Neural cell (in vitro differentiated cells): ENCODE results near the gene B4GALT1. TPM values are rescaled to one million over a fixed set of nuclear protein-coding genes. Genes with fewer than 3 reads are reported as not detected.
"Not testable (repeated sequence)": the region's sequence is repeated elsewhere in the genome, so short reads cannot be mapped to it uniquely, and the experiment has no call there.

Experiments
- H2AFZ ChIP-seq: fragments of 200-600, 300-800 bp; sonication (generic), shearing (Covaris generic); 2 replicates; pipeline ENCODE4 v1.6.0; 2014; ENCODE audit warnings: low read depth, mild to moderate bottlenecking, antibody characterized with exemption, low read length, moderate library complexity
- H3F3A ChIP-seq: fragments of 200-600 bp; shearing (Covaris generic); 2 replicates; pipeline ENCODE4 v1.6.1; 2016; ENCODE audit warnings: mild to moderate bottlenecking, moderate library complexity, mixed read lengths, antibody characterized with exemption, low read length; ENCODE audit not compliant: insufficient read depth, poor library complexity, severe bottlenecking
- H3K27ac ChIP-seq: fragments of 200-600, 300-800 bp; sonication (generic), shearing (Covaris generic); 2 replicates; pipeline ENCODE4 v1.5.1; 2014; ENCODE audit warnings: mild to moderate bottlenecking, low read length, moderate library complexity
- H3K27me3 ChIP-seq: fragments of 300-800, 200-600 bp; sonication (generic), shearing (Covaris generic); 2 replicates; pipeline ENCODE4 v1.6.0; 2014; ENCODE audit warnings: mild to moderate bottlenecking, low read depth, low read length, moderate library complexity; ENCODE audit not compliant: insufficient read depth
- H3K36me3 ChIP-seq: fragments of 300-800, 200-600 bp; sonication (generic), shearing (Covaris generic); 2 replicates; pipeline ENCODE4 v1.5.1; 2014; ENCODE audit warnings: mild to moderate bottlenecking, antibody characterized with exemption, low read length, moderate library complexity; ENCODE audit not compliant: insufficient read depth
- H3K4me2 ChIP-seq: fragments of 300-800, 200-600 bp; sonication (generic), shearing (Covaris generic); 2 replicates; pipeline ENCODE4 v1.6.0; 2014; ENCODE audit warnings: mild to moderate bottlenecking, low read length
- H3K4me3 ChIP-seq: fragments of 300-800, 200-600 bp; sonication (generic), shearing (Covaris generic); 2 replicates; pipeline ENCODE4 v1.5.1; 2014; ENCODE audit warnings: mild to moderate bottlenecking, low read length, moderate library complexity
- H3K79me2 ChIP-seq: fragments of 200-600 bp; shearing (Covaris generic); replicated peaks from 2 replicates; pipeline ENCODE4 v1.6.0; 2014; ENCODE audit warnings: mild to moderate bottlenecking, low read length, moderate library complexity; ENCODE audit not compliant: insufficient read depth
- H3K9ac ChIP-seq: fragments of 300-800, 200-600 bp; sonication (generic), shearing (Covaris generic); 2 replicates; pipeline ENCODE4 v1.6.1; 2016; ENCODE audit warnings: mild to moderate bottlenecking, low read length, mixed read lengths
- H3K9me2 ChIP-seq: fragments of 200-600 bp; shearing (Covaris generic); 2 replicates; pipeline ENCODE4 v1.6.1; 2016; ENCODE audit warnings: mild to moderate bottlenecking, low read length, mixed read lengths; ENCODE audit not compliant: insufficient read depth
- H3K9me3 ChIP-seq: fragments of 200-600, 300-800 bp; sonication (generic), shearing (Covaris generic); 2 replicates; pipeline ENCODE4 v1.6.1; 2016; ENCODE audit warnings: mild to moderate bottlenecking, mixed run types, low read length, moderate library complexity, mixed read lengths
- H4K20me1 ChIP-seq: fragments of 200-600 bp; shearing (Covaris generic); 2 replicates; pipeline ENCODE4 v1.6.1; 2016; ENCODE audit warnings: mild to moderate bottlenecking, mixed run types; ENCODE audit not compliant: insufficient read depth
- EP300 ChIP-seq: fragments of 450-650 bp; conservative IDR thresholded peaks from 2 replicates; pipeline ENCODE4 v1.6.1; 2014; ENCODE audit warnings: antibody characterized with exemption, mild to moderate bottlenecking, moderate library complexity; ENCODE audit not compliant: poor library complexity, severe bottlenecking
- POLR2AphosphoS5 ChIP-seq: IDR thresholded peaks from 2 replicates; pipeline ENCODE4 v1.6.1; 2012
- REST ChIP-seq: IDR thresholded peaks from 2 replicates; pipeline ENCODE4 v1.6.1; 2012; ENCODE audit warnings: borderline replicate concordance
- SMC3 ChIP-seq: fragments of 450-650 bp; conservative IDR thresholded peaks from 2 replicates; pipeline ENCODE4 v1.6.1; 2014; ENCODE audit warnings: antibody characterized with exemption, mild to moderate bottlenecking, moderate library complexity; ENCODE audit not compliant: poor library complexity
- TAF1 ChIP-seq: IDR thresholded peaks from 2 replicates; pipeline ENCODE4 v1.6.1; 2012; ENCODE audit warnings: low read depth
- polyA plus RNA-seq: library from polyadenylated mRNA; depleted of rRNA; stranded (reverse); fragments of >200 nt; gene quantifications from 2 replicates; pipeline ENCODE4 v1.2.3, GENCODE V29; 2014

B4GALT1 gene
- polyA plus RNA-seq, 1 donor from 2014 or later: 0.41 TPM

DNA sequence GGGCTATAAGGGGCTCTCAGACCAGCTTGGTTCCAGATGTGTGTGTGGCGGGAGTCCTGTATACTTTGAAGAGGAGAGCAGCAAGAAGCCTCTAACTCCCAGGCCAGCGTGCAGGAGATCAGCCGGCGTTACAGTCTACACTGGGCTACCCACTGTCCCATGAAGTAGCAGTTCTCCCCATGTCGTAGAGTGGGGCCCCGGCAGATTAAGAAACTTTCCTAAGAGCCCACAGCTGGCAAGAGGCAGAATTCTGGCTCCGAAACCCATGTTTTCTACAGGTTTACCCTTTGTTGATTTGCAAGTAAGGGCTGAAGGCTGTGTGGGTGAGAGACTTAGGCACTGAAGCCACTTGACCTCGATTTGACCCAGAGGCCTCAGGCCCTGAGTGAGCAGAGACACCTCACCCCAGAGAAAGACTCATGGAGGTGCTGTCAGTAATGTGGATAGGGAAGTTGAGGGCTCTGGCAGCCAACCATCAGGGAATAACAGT lies 881 bp upstream of the B4GALT1 start:
- no peak for TF ChIP-seq SMC3
- Histone ChIP-seq H3K79me2 (no peaks in the 10 kb centered on the region), H3K4me2 (no peak overlapping the region), H3K9me3 (no peaks in the 10 kb centered on the region), H3K36me3 (no peaks in the 10 kb centered on the region), H3K4me3 (peak overlapping the region; percentile 91), H3F3A (no peaks in the 10 kb centered on the region), H3K9me2 (no peaks in the 10 kb centered on the region), H2AFZ (peak overlapping the region; percentile 94), H3K27me3 (no peaks in the 10 kb centered on the region), H3K27ac (no peak overlapping the region), H3K9ac (peak overlapping the region; percentile 69), H4K20me1 (no peaks in the 10 kb centered on the region)

- Histone ChIP-seq H3K4me3 (peak overlapping the region; percentile 91), H3K9me2 (no peaks in the 10 kb centered on the region), H3K4me2 (peak overlapping the region; percentile 19), H4K20me1 (no peaks in the 10 kb centered on the region), H2AFZ (peak overlapping the region; percentile 40), H3K36me3 (no peaks in the 10 kb centered on the region), H3F3A (no peaks in the 10 kb centered on the region), H3K79me2 (no peaks in the 10 kb centered on the region), H3K9ac (peak overlapping the region; percentile 69), H3K9me3 (no peaks in the 10 kb centered on the region), H3K27me3 (no peaks in the 10 kb centered on the region), H3K27ac (no peak overlapping the region)
- TF ChIP-seq TAF1 (peak; percentile 19), POLR2AphosphoS5 (no peak)
Observed at GRCh38 chr9:33166231-33167083, 679 bp downstream of the B4GALT1 start.

DNA sequence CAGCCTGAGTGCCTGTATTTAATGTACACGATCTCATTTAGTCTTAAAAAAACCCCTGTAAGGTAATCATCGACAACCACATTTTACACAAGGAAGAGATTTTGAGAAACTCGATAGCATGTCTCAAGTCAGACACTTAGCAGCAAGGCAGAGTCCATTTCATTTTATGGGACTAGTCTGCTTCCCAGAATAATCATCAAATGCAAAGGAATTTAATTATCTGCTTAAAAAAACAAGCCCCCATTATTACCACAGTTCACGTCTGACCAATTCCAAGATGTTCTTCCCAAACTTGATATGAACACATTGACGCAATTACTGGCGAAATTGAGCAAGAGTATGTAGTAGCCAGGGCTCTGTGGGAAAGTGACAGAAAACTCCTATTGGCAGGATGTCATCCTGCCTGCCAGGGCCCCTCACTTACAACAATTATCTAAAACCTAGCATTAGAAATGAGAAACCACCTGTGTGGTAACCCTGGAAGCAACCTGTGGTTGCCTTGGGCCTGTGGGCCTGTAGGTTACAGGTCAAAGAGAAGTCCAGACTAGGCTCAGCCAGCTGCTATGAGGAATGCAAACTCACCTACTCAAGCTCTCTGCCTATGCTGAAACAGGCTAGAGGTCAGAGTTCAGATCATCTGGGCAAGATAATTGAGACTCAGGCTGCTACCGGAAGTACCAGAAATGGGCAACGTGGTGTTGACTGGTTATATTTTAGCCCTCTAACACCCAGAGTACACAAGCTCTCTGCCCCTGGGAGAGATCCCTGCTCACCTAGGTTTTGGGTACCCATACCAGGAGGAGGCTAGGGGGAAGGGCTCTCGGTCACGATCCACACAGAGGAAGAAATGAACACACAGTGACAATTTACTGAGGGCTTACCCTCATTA lies 1.6 kb downstream of the B4GALT1 start:
- Histone ChIP-seq H3K36me3 (no peaks in the 10 kb centered on the region), H3F3A (no peaks in the 10 kb centered on the region), H3K4me3 (peak overlapping the region; percentile 91), H2AFZ (no peak overlapping the region), H4K20me1 (no peaks in the 10 kb centered on the region), H3K9me2 (no peaks in the 10 kb centered on the region), H3K4me2 (no peak overlapping the region), H3K27ac (no peak overlapping the region), H3K9ac (no peak overlapping the region), H3K9me3 (no peaks in the 10 kb centered on the region), H3K79me2 (no peaks in the 10 kb centered on the region), H3K27me3 (no peaks in the 10 kb centered on the region)
- TF ChIP-seq REST (no peak), EP300 (no peak), POLR2AphosphoS5 (no peak)

- not testable (repeated sequence) for H4K20me1 ChIP-seq, H2AFZ ChIP-seq, H3K79me2 ChIP-seq, H3K9me3 ChIP-seq, H3K27me3 ChIP-seq, H3K4me2 ChIP-seq, H3F3A ChIP-seq, H3K36me3 ChIP-seq, H3K4me3 ChIP-seq, H3K9me2 ChIP-seq, H3K9ac ChIP-seq, H3K27ac ChIP-seq
Observed at GRCh38 chr9:33164921-33165262, 2.2 kb downstream of the B4GALT1 start.
